ENCODE data around the gene KAT2B. TPM values are rescaled to one million over a fixed set of nuclear protein-coding genes. Genes with fewer than 3 reads are reported as not detected.
"Not testable (repeated sequence)": the region's sequence is repeated elsewhere in the genome, so short reads cannot be mapped to it uniquely, and the experiment has no call there.

KAT2B gene
- total and polyA plus RNA-seq, 5 donors = 20.9 to 71.5 (median 71.0) TPM

GRCh38 chr3:20022954-20023622 lies 17.2 kb upstream of the KAT2B start:
- WGBS = 33% methylated on average over 2 of the region's 2 CpGs
- intact Hi-C loops (cut with DNase I) = loop anchor here in 1 of 4 donors (10.0 kb wide), 1 partner anchor 138 kb away; no protein-coding TSS in a partner anchor
- no peak for DNase-seq
- Histone ChIP-seq H3K27ac (ENCODE audit: low read length) (peak overlapping the region; percentile 87), H3K27me3 (ENCODE audit: control insufficient read depth, insufficient read depth) (no peaks in the 10 kb centered on the region), H3K9me3 (ENCODE audit: control insufficient read depth, low read length) (no peaks in the 10 kb centered on the region), H3K4me3 (ENCODE audit: low read length) (no peak overlapping the region), H3K4me1 (ENCODE audit: control insufficient read depth, insufficient read depth, low read length) (peaks cover 1% of the 10 kb centered on the region)
- ATAC-seq = no peak

GRCh38 chr3:20023623-20024405 lies 16.4 kb upstream of the KAT2B start:
- peak; percentile 22 to 68 (median 50) for DNase-seq
- intact Hi-C loops (cut with DNase I) = loop anchor here in 1 of 4 donors (10.0 kb wide), 1 partner anchor 139 kb away; no protein-coding TSS in a partner anchor

GRCh38 chr3:20027136-20027535 lies 13.1 kb upstream of the KAT2B start:
- 87% methylated on average over 4 of the region's 4 CpGs for WGBS
- no peaks in the 10 kb centered on the region for H3K27me3 ChIP-seq (ENCODE audit: control insufficient read depth, insufficient read depth)
- peak in 1 of 2 donors; percentile 28 for ATAC-seq
- no peak overlapping the region for H3K27ac ChIP-seq (ENCODE audit: low read length)
- no peak for DNase-seq
- no peaks in the 10 kb centered on the region for H3K9me3 ChIP-seq (ENCODE audit: control insufficient read depth, low read length)
- intact Hi-C loops (cut with DNase I) = loop anchor here in 1 of 4 donors (10.0 kb wide), 1 partner anchor 142 kb away; no protein-coding TSS in a partner anchor
- H3K4me1 ChIP-seq (ENCODE audit: control insufficient read depth, insufficient read depth, low read length) = peaks cover 1% of the 10 kb centered on the region
- H3K4me3 ChIP-seq (ENCODE audit: low read length) = no peak overlapping the region

More at GRCh38 chr3:20023623-20024405, 16.4 kb upstream of the KAT2B start:
- Histone ChIP-seq H3K27ac (ENCODE audit: low read length) (peak overlapping the region; percentile 87), H3K9me3 (ENCODE audit: control insufficient read depth, low read length) (no peaks in the 10 kb centered on the region), H3K4me3 (ENCODE audit: low read length) (no peak overlapping the region), H3K4me1 (ENCODE audit: control insufficient read depth, insufficient read depth, low read length) (peaks cover 1% of the 10 kb centered on the region), H3K27me3 (ENCODE audit: control insufficient read depth, insufficient read depth) (no peaks in the 10 kb centered on the region)
- WGBS = 13% methylated on average over 2 of the region's 2 CpGs
- peak; percentile 90 to 92 for ATAC-seq

- H3K4me1 ChIP-seq (ENCODE audit: control insufficient read depth, insufficient read depth, low read length) = no peaks in the 10 kb centered on the region
- ATAC-seq (no peak), DNase-seq (no peak)
- intact Hi-C loops (cut with DNase I) = loop anchor here in 1 of 4 donors (10.0 kb wide), 1 partner anchor 144 kb away; no protein-coding TSS in a partner anchor
- H3K27me3 ChIP-seq (ENCODE audit: control insufficient read depth, insufficient read depth) = no peaks in the 10 kb centered on the region
- H3K9me3 ChIP-seq (ENCODE audit: control insufficient read depth, low read length) = no peaks in the 10 kb centered on the region
- H3K4me3 ChIP-seq (ENCODE audit: low read length) = no peak overlapping the region
- 88% methylated on average over 7 of the region's 7 CpGs for WGBS
- H3K27ac ChIP-seq (ENCODE audit: low read length) = no peak overlapping the region
Observed at GRCh38 chr3:20028905-20029331, 11.3 kb upstream of the KAT2B start.

- 98% methylated on average over 7 of the region's 7 CpGs for WGBS
- H3K4me3 ChIP-seq (ENCODE audit: low read length); ATAC-seq; DNase-seq; H3K27ac ChIP-seq (ENCODE audit: low read length); H3K27me3 ChIP-seq (ENCODE audit: control insufficient read depth, insufficient read depth); H3K4me1 ChIP-seq (ENCODE audit: control insufficient read depth, insufficient read depth, low read length); H3K9me3 ChIP-seq (ENCODE audit: control insufficient read depth, low read length): not testable (repeated sequence)
- intact Hi-C loops (cut with DNase I) = loop anchor here in 2 of 4 donors (10.0 kb wide), 2 partner anchors 77 to 153 kb away; partner anchors contain the start of gene SGO1 (in 1 of the 2)
Observed at GRCh38 chr3:20031939-20032338, 8.3 kb upstream of the KAT2B start.

GRCh38 chr3:20035019-20035418 lies 5.2 kb upstream of the KAT2B start:
- 96% methylated on average over 4 of the region's 4 CpGs for WGBS
- Histone ChIP-seq H3K4me3 (ENCODE audit: low read length) (no peak overlapping the region), H3K27ac (ENCODE audit: low read length) (no peak overlapping the region), H3K9me3 (ENCODE audit: control insufficient read depth, low read length) (no peaks in the 10 kb centered on the region), H3K4me1 (ENCODE audit: control insufficient read depth, insufficient read depth, low read length) (no peaks in the 10 kb centered on the region), H3K27me3 (ENCODE audit: control insufficient read depth, insufficient read depth) (no peaks in the 10 kb centered on the region)
- DNase-seq (no peak), ATAC-seq (no peak)
- intact Hi-C loops (cut with DNase I) = loop anchor here in 3 of 4 donors (5.0 to 10.0 kb wide), 3 partner anchors 80 to 152 kb away; partner anchors contain the start of gene SGO1 (in 2 of the 3)

- ATAC-seq (no peak), DNase-seq (no peak)
- Histone ChIP-seq H3K27me3 (ENCODE audit: control insufficient read depth, insufficient read depth) (no peaks in the 10 kb centered on the region), H3K9me3 (ENCODE audit: control insufficient read depth, low read length) (no peaks in the 10 kb centered on the region), H3K27ac (ENCODE audit: low read length) (no peak overlapping the region), H3K4me3 (ENCODE audit: low read length) (no peak overlapping the region), H3K4me1 (ENCODE audit: control insufficient read depth, insufficient read depth, low read length) (no peaks in the 10 kb centered on the region)
- intact Hi-C loops (cut with DNase I) = loop anchor here in 3 of 4 donors (5.0 to 10.0 kb wide), 3 partner anchors 83 to 150 kb away; partner anchors contain the start of gene SGO1 (in 2 of the 3)
- whole genome bisulfite sequencing = 86% methylated on average over 1 of the region's 1 CpG
Observed at GRCh38 chr3:20037255-20037996, 2.8 kb upstream of the KAT2B start.

GRCh38 chr3:20038699-20039465 lies 1.4 kb upstream of the KAT2B start:
- Histone ChIP-seq H3K27ac (ENCODE audit: low read length) (peak overlapping the region; percentile 46), H3K9me3 (ENCODE audit: control insufficient read depth, low read length) (no peaks in the 10 kb centered on the region), H3K4me3 (ENCODE audit: low read length) (peak overlapping the region; percentile 96), H3K4me1 (ENCODE audit: control insufficient read depth, insufficient read depth, low read length) (peaks cover 4% of the 10 kb centered on the region), H3K27me3 (ENCODE audit: control insufficient read depth, insufficient read depth) (no peaks in the 10 kb centered on the region)
- intact Hi-C loops (cut with DNase I) = loop anchor here in 3 of 4 donors (5.0 to 10.0 kb wide), 3 partner anchors 84 to 148 kb away; partner anchors contain the start of gene SGO1 (in 2 of the 3)
- 17% methylated on average over 16 of the region's 16 CpGs for WGBS
- DNase-seq (no peak), ATAC-seq (no peak)

- Histone ChIP-seq H3K9me3 (ENCODE audit: control insufficient read depth, low read length) (no peaks in the 10 kb centered on the region), H3K27ac (ENCODE audit: low read length) (peak overlapping the region; percentile 90), H3K4me1 (ENCODE audit: control insufficient read depth, insufficient read depth, low read length) (peaks cover 6% of the 10 kb centered on the region), H3K4me3 (ENCODE audit: low read length) (peak overlapping the region; percentile 96), H3K27me3 (ENCODE audit: control insufficient read depth, insufficient read depth) (no peaks in the 10 kb centered on the region)
- intact Hi-C loops (cut with DNase I) = loop anchor here in 3 of 4 donors (5.0 to 10.0 kb wide), 3 partner anchors 85 to 148 kb away; partner anchors contain the start of gene SGO1 (in 2 of the 3)
- WGBS = under 1% methylated on average over 4 of the region's 4 CpGs
- DNase-seq (no peak), ATAC-seq (no peak)
Observed at GRCh38 chr3:20039466-20039764, 831 bp upstream of the KAT2B start.
